K562 (cell line): ENCODE results near the gene CEND1. TPM values are rescaled to one million over a fixed set of nuclear protein-coding genes. Genes with fewer than 3 reads are reported as not detected.

Experiments
- BHLHE40 ChIP-seq: IDR thresholded peaks from 2 replicates; pipeline ENCODE4 v1.6.1; 2011; ENCODE audit warnings: low read length, improper control_type of control experiment
- CEBPZ ChIP-seq: fragments of 150-350 bp; IDR thresholded peaks from 2 replicates; pipeline ENCODE4 v1.6.1; 2014; ENCODE audit warnings: low read depth, mild to moderate bottlenecking, low read length, borderline replicate concordance
- EP400 ChIP-seq: fragments of 450-650 bp; IDR thresholded peaks from 2 replicates; pipeline ENCODE4 v1.6.1; 2017; ENCODE audit warnings: antibody characterized with exemption, mild to moderate bottlenecking, moderate library complexity
- HCFC1 ChIP-seq: IDR thresholded peaks from 2 replicates; pipeline ENCODE4 v1.6.1; 2012; ENCODE audit warnings: low read depth, low read length, improper control_type of control experiment
- NFIC ChIP-seq: fragments of 450-650 bp; IDR thresholded peaks from 2 replicates; pipeline ENCODE4 v1.6.1; 2017; ENCODE audit warnings: mild to moderate bottlenecking, inconsistent platforms
- PKNOX1 ChIP-seq: fragments of 450-650 bp; IDR thresholded peaks from 2 replicates; pipeline ENCODE4 v1.6.1; 2016
- PML ChIP-seq: IDR thresholded peaks from 2 replicates; pipeline ENCODE4 v1.6.1; 2012; ENCODE audit warnings: low read length, inconsistent platforms
- RUNX1 ChIP-seq: sonication (generic); IDR thresholded peaks from 2 replicates; pipeline ENCODE4 v1.6.1; 2016; ENCODE audit warnings: antibody characterized with exemption, low read depth
- XRCC4 ChIP-seq: IDR thresholded peaks from one replicate; pipeline ENCODE4 v1.6.1; 2011; ENCODE audit not compliant: insufficient read depth, insufficient read length; ENCODE audit errors: extremely low read depth
- YY1 ChIP-seq, 3 experiments: IDR thresholded peaks; 2 replicates each; pipeline ENCODE4 v1.6.1; 2011; ENCODE audit warnings: low read length in 2 of 3, mild to moderate bottlenecking in 2 of 3, moderate library complexity in 2 of 3, borderline replicate concordance in 1 of 3, control low read depth in 1 of 3, low read depth in 1 of 3; ENCODE audit not compliant: insufficient read depth in 3 of 3, insufficient replicate concordance in 2 of 3, control insufficient read depth in 1 of 3, insufficient read length in 1 of 3; ENCODE audit errors: extremely low read depth in 1 of 3
- ZFP1 ChIP-seq: fragments of 450-650 bp; formaldehyde crosslinking; IDR thresholded peaks from 2 replicates; pipeline ENCODE4 v1.4.0; 2020; ENCODE audit warnings: mild to moderate bottlenecking, mixed read lengths
- ZNF398 ChIP-seq: fragments of 250-450 bp; sonication (Bioruptor Pico); IDR thresholded peaks from 2 replicates; pipeline ENCODE4 v1.8.0; 2021; ENCODE audit warnings: moderate library complexity, mild to moderate bottlenecking, inconsistent platforms
- ZNF41 ChIP-seq: fragments of 250-450 bp; sonication (Bioruptor Pico); conservative IDR thresholded peaks from 2 replicates; pipeline ENCODE4 v1.4.0; 2020; ENCODE audit warnings: mild to moderate bottlenecking
- ZNF592 ChIP-seq: fragments of 450-650 bp; IDR thresholded peaks from 2 replicates; pipeline ENCODE4 v1.6.1; 2017; ENCODE audit warnings: antibody characterized with exemption, mild to moderate bottlenecking
- ZNF668 ChIP-seq: fragments of 250-450 bp; sonication (Bioruptor Pico); IDR thresholded peaks from 2 replicates; pipeline ENCODE4 v1.8.0; 2022; ENCODE audit warnings: mild to moderate bottlenecking, inconsistent platforms
- polyA plus RNA-seq, 8 experiments: library from polyadenylated mRNA; depleted of rRNA in 4 of 8; stranded (reverse) in 5 of 8; unstranded in 3 of 8; fragments of >200 nt; fragmentation: Nextera tagmentation in 2 of 8; fragmentation: Illumina TruSeq in 1 of 8; extraction: Ambion mirVana in 2 of 8; extraction: Trizol in 1 of 8; gene quantifications; 2 replicates each; pipeline versions ENCODE4 v1.2.1 to v1.2.3, GENCODE V29; 2011 to 2014; ENCODE audit warnings: inconsistent platforms in 1 of 8, missing spikeins in 1 of 8
- total RNA-seq, 7 experiments: library from RNA; depleted of rRNA in 6 of 7; stranded (reverse); fragments of >200 nt in 6 of 7; fragmentation: Illumina TruSeq in 2 of 7; extraction: Trizol in 2 of 7; gene quantifications; 2 replicates each; pipeline versions ENCODE4 v1.2.1 to v1.2.3, GENCODE V29; 2011 to 2021; ENCODE audit warnings: low replicate concordance in 1 of 7

CEND1 gene
- total and polyA plus RNA-seq, 9 of the 15 experiments (the other 6 are each of a cell fraction or from before 2014, with no cell fraction given), result 0.13 to 0.18 (median 0.16) TPM; not detected in 6

GRCh38 chr11:777288-778255 lies 12.3 kb downstream of the CEND1 start, which contains the start of gene GATD1 (continued):
- TF ChIP-seq PKNOX1 (0 out of 2 replicates have a peak, but pooled peaks have one; percentile 4), CEBPZ (no peak), HCFC1 (0 out of 2 replicates have a peak, but pooled peaks have one; percentile 35), YY1 (IDR thresholded peaks at IDR 0.05; ENCODE audit: borderline replicate concordance in 1 of 3, control insufficient read depth in 1 of 3, extremely low read depth in 1 of 3, insufficient read depth in 3 of 3, insufficient read length in 1 of 3, insufficient replicate concordance in 2 of 3, low read depth in 1 of 3, low read length in 2 of 3) (peak; percentile 48 to 93 (median 88)), BHLHE40 (peak; percentile 96), EP400 (no peak), NFIC (peak; percentile 42; the same call in 1 of the 2 replicates), ZNF668 (no peak), ZNF592 (peak; percentile 79), ZNF41 (CRISPR knock-in tag) (no peak), PML (no peak), ZNF398 (no peak), ZFP1 (CRISPR knock-in tag) (no peak), XRCC4 (no peak), RUNX1 (no peak)
